Aorta (tissue), 5 donors: Measurements from ENCODE around the gene SHROOM3. TPM values are rescaled to one million over a fixed set of nuclear protein-coding genes. Genes with fewer than 3 reads are reported as not detected.

Source experiments
- ATAC-seq: fragments of 200-7000 bp; cut with Tn5 transposase; one replicate; pipeline ENCODE4 v1.9.1; 2022; ENCODE audit warnings: moderate library complexity; ENCODE audit not compliant: low FRiP score
- DNase-seq, 2 donors: peaks; one replicate each; pipeline ENCODE4 v3.0.0-alpha.2; 2020
- H3K27ac ChIP-seq, 2 donors: one replicate each; pipeline ENCODE4 v1.5.1; 2013; ENCODE audit warnings: low read length in 2 of 2, mild to moderate bottlenecking in 2 of 2, moderate library complexity in 2 of 2, control low read depth in 1 of 2, inconsistent platforms in 1 of 2, low read depth in 1 of 2
- H3K27me3 ChIP-seq, 2 donors: one replicate each; pipeline ENCODE4 v1.6.1; 2013; ENCODE audit warnings: control low read depth in 1 of 2, low read length in 1 of 2, mild to moderate bottlenecking in 1 of 2, moderate library complexity in 1 of 2; ENCODE audit not compliant: insufficient read depth in 2 of 2, control insufficient read depth in 1 of 2
- H3K36me3 ChIP-seq, 2 donors: one replicate each; pipeline ENCODE4 v1.6.1; 2013; ENCODE audit warnings: control low read depth in 1 of 2, low read length in 1 of 2, mild to moderate bottlenecking in 1 of 2; ENCODE audit not compliant: insufficient read depth in 2 of 2, control insufficient read depth in 1 of 2
- H3K4me1 ChIP-seq, 2 donors: one replicate each; pipeline ENCODE4 v1.6.1; 2013; ENCODE audit warnings: low read length in 2 of 2, control low read depth in 1 of 2, mild to moderate bottlenecking in 1 of 2, moderate library complexity in 1 of 2; ENCODE audit not compliant: insufficient read depth in 2 of 2, control insufficient read depth in 1 of 2
- H3K4me3 ChIP-seq, 2 donors: one replicate each; pipeline ENCODE4 v1.5.1; 2013; ENCODE audit warnings: low read length in 2 of 2, control low read depth in 1 of 2, mild to moderate bottlenecking in 1 of 2
- H3K9me3 ChIP-seq: one replicate; pipeline ENCODE4 v1.6.1; 2013; ENCODE audit warnings: mild to moderate bottlenecking, low read length; ENCODE audit not compliant: control insufficient read depth
- WGBS, 2 donors: extraction: QIAGEN DNeasy Blood & Tissue Kit; methylation state at CpG; one replicate each; pipeline ENCODE4 v1.1.7; 2013; 5-methylcytosine and 5-hydroxymethylcytosine counted together
- intact Hi-C, 2 donors: fragments of 100-400 bp; cut with DNase I; formaldehyde crosslinking; loops; one replicate each; pipeline versions ENCODE4 v1.14.2 to v1.15.0; 2022
- polyA plus RNA-seq, 2 donors: library from polyadenylated mRNA; stranded (reverse); fragments of 200-250 nt; gene quantifications; one replicate each; pipeline ENCODE4 v1.2.3, GENCODE V29; 2013
- total RNA-seq, 2 donors: library from RNA; stranded (reverse); fragmentation: NEBNext Ultra II Directional; extraction: Animal tissue kit (Norgen Biotek cat#: 25700); gene quantifications; one replicate each; pipeline ENCODE4 v1.2.1, GENCODE V29; 2021
- donor health status: healthy with polysubstance abuse.
- donor health status: Bipolar disorder and iron deficiency.
- donor health status: DM: no; HTN: no; CAD: no.
- donor health status: DM: no; HTN: no; CAD: no.
- donor health status: DM: yes; HTN: yes; CAD: no.

Gene SHROOM3
- total and polyA plus RNA-seq, 4 donors = 14.1 to 173 (median 32.8) TPM

GRCh38 chr4:76476571-76476970, 41.5 kb downstream of the SHROOM3 start:
- no peak overlapping the region for H3K27ac ChIP-seq
- no peaks in the 10 kb centered on the region for H3K27me3 ChIP-seq
- H3K9me3 ChIP-seq = no peaks in the 10 kb centered on the region
- 76 to 91% methylated on average over 1 of the region's 1 CpG for WGBS, 2 donors
- H3K4me3 ChIP-seq = no peak overlapping the region
- no peak for ATAC-seq
- intact Hi-C loops = no loop called here
- H3K36me3 ChIP-seq = no peaks in the 10 kb centered on the region
- DNase-seq = no peak
- no peaks in the 10 kb centered on the region for H3K4me1 ChIP-seq

- no peaks in the 10 kb centered on the region for H3K9me3 ChIP-seq
- intact Hi-C loops = no loop called here
- no peak overlapping the region for H3K4me3 ChIP-seq
- H3K36me3 ChIP-seq = no peaks in the 10 kb centered on the region
- no peaks in the 10 kb centered on the region for H3K4me1 ChIP-seq
- H3K27ac ChIP-seq = no peak overlapping the region
- no peak for ATAC-seq
- DNase-seq = no peak
- no peaks in the 10 kb centered on the region for H3K27me3 ChIP-seq
- WGBS, 2 donors = 78 to 79% methylated on average over 3 of the region's 3 CpGs
Measured at GRCh38 chr4:76484654-76485053, 49.6 kb downstream of the SHROOM3 start.

- Histone ChIP-seq H3K9me3 (no peaks in the 10 kb centered on the region), H3K4me1 (no peaks in the 10 kb centered on the region), H3K36me3 (no peaks in the 10 kb centered on the region), H3K4me3 (no peak overlapping the region), H3K27me3 (no peaks in the 10 kb centered on the region), H3K27ac (no peak overlapping the region)
- DNase-seq (no peak), ATAC-seq (no peak)
- WGBS, 2 donors = 28 to 36% methylated on average over 3 of the region's 3 CpGs
- intact Hi-C loops = no loop called here
Measured at GRCh38 chr4:76485450-76485849, 50.4 kb downstream of the SHROOM3 start.

- Histone ChIP-seq H3K4me3 (no peak overlapping the region), H3K36me3 (no peaks in the 10 kb centered on the region), H3K9me3 (no peaks in the 10 kb centered on the region), H3K27ac (no peak overlapping the region), H3K27me3 (no peaks in the 10 kb centered on the region), H3K4me1 (no peaks in the 10 kb centered on the region)
- WGBS, 2 donors = 85 to 87% methylated on average over 3 of the region's 3 CpGs
- ATAC-seq = no peak
- intact Hi-C loops = no loop called here
- no peak for DNase-seq
Measured at GRCh38 chr4:76486588-76487276, 51.7 kb downstream of the SHROOM3 start.

GRCh38 chr4:76487621-76488020, 52.6 kb downstream of the SHROOM3 start:
- ATAC-seq (no peak), DNase-seq (no peak)
- Histone ChIP-seq H3K27ac (no peak overlapping the region), H3K36me3 (no peaks in the 10 kb centered on the region), H3K4me1 (no peaks in the 10 kb centered on the region), H3K9me3 (no peaks in the 10 kb centered on the region), H3K27me3 (no peaks in the 10 kb centered on the region), H3K4me3 (no peak overlapping the region)
- intact Hi-C loops = no loop called here
- 96 to 100% methylated on average over 1 of the region's 1 CpG for WGBS, 2 donors

- Histone ChIP-seq H3K4me1 (no peaks in the 10 kb centered on the region), H3K9me3 (no peaks in the 10 kb centered on the region), H3K27me3 (no peaks in the 10 kb centered on the region), H3K27ac (no peak overlapping the region), H3K4me3 (no peak overlapping the region), H3K36me3 (no peaks in the 10 kb centered on the region)
- 79 to 93% methylated on average over 1 of the region's 1 CpG for WGBS, 2 donors
- no peak for ATAC-seq
- DNase-seq = no peak
- intact Hi-C loops = no loop called here
Measured at GRCh38 chr4:76488455-76488854, 53.4 kb downstream of the SHROOM3 start.

- DNase-seq (no peak), ATAC-seq (no peak)
- 78 to 80% methylated on average over 4 of the region's 4 CpGs for WGBS, 2 donors
- H3K27me3 ChIP-seq = no peaks in the 10 kb centered on the region
- intact Hi-C loops = no loop called here
- H3K27ac ChIP-seq = no peak overlapping the region
- H3K9me3 ChIP-seq = no peaks in the 10 kb centered on the region
- H3K4me1 ChIP-seq = no peaks in the 10 kb centered on the region
- no peak overlapping the region for H3K4me3 ChIP-seq
- H3K36me3 ChIP-seq = no peaks in the 10 kb centered on the region
Measured at GRCh38 chr4:76488888-76489685, 54.1 kb downstream of the SHROOM3 start.

GRCh38 chr4:76489686-76490161, 54.7 kb downstream of the SHROOM3 start:
- Histone ChIP-seq H3K4me1 (no peaks in the 10 kb centered on the region), H3K27me3 (no peaks in the 10 kb centered on the region), H3K4me3 (no peak overlapping the region), H3K36me3 (no peaks in the 10 kb centered on the region), H3K9me3 (no peaks in the 10 kb centered on the region), H3K27ac (no peak overlapping the region)
- ATAC-seq (no peak), DNase-seq (no peak)
- 78 to 83% methylated on average over 6 of the region's 6 CpGs for WGBS, 2 donors
- intact Hi-C loops = no loop called here

- no peaks in the 10 kb centered on the region for H3K9me3 ChIP-seq
- 78 to 83% methylated on average over 3 of the region's 3 CpGs for WGBS, 2 donors
- no peaks in the 10 kb centered on the region for H3K4me1 ChIP-seq
- H3K27me3 ChIP-seq = no peaks in the 10 kb centered on the region
- H3K4me3 ChIP-seq = no peak overlapping the region
- ATAC-seq (no peak), DNase-seq (no peak)
- H3K36me3 ChIP-seq = no peaks in the 10 kb centered on the region
- no peak overlapping the region for H3K27ac ChIP-seq
- intact Hi-C loops = no loop called here
Measured at GRCh38 chr4:76492055-76492454, 57.0 kb downstream of the SHROOM3 start.
